ENCODE data around the gene LYSMD2. TPM values are rescaled to one million over a fixed set of nuclear protein-coding genes. Genes with fewer than 3 reads are reported as not detected.

Gene LYSMD2
- total and polyA plus RNA-seq, 2 of the 8 experiments (the other 6 are each of a cell fraction or from before 2014, with no cell fraction given): 2.2 to 2.7 TPM

DNA sequence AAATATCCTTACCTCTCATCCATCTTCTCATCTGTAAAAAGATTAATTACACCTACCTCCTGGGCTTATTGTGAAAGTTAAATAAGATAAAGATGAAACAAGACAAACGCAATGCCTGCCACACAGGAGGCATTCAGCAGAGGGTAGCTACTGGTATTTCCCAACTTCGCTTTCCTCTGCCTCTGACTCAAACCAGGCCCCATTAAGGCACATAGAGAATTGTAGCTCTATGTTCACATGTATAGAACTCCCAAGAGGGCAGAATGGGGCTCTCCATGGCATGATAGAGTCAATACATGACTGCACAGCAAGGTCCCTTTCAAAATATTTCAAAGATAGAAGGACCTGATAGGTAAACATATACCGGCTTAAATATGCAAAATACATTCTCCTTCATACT lies 1.4 kb downstream of the LYSMD2 start (continued):
- TF ChIP-seq EZH2 (IDR thresholded peaks at IDR 0.05; ENCODE audit: low read depth, low read length, severe bottlenecking) (no peak), POLR2A (IDR thresholded peaks at IDR 0.05; ENCODE audit: control extremely low read depth in 1 of 2, low read depth in 2 of 2, low read length in 2 of 2) (no peak), EP300 (IDR thresholded peaks at IDR 0.05; ENCODE audit: borderline replicate concordance in 1 of 2, low read depth in 2 of 2, low read length in 2 of 2) (no peak), FOSL1 (IDR thresholded peaks at IDR 0.05; ENCODE audit: insufficient read depth, low read depth, low read length) (no peak), GTF2F1 (IDR thresholded peaks at IDR 0.05; ENCODE audit: borderline replicate concordance, low read depth, low read length) (no peak)

Data from H1 (cell line).